SW 1271 (cell line): Measurements from ENCODE around the gene RBM3.

Source experiments
- DNase-seq, 2 experiments: peaks; one replicate each; lab custom pipeline; 2025; lab: John Stamatoyannopoulos, UW

The RBM3 gene

DNA sequence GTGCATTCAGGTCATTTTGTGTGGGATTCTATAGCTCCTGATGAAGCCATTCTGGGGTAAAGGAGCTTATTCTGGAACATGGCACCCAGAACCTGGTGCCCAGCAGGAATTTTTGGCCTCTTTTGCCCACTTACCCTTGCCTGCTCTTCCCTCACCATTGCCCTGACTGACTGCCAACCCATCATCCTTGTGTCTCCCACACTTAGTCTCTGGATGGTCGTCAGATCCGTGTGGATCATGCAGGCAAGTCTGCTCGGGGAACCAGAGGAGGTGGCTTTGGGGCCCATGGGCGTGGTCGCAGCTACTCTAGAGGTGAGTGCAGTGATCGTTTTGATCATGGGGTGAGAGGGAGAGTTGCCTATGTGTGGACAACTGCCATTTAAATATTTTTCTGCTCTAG lies 1.8 kb downstream of the RBM3 start:
- DNase-seq, result no peak

DNA sequence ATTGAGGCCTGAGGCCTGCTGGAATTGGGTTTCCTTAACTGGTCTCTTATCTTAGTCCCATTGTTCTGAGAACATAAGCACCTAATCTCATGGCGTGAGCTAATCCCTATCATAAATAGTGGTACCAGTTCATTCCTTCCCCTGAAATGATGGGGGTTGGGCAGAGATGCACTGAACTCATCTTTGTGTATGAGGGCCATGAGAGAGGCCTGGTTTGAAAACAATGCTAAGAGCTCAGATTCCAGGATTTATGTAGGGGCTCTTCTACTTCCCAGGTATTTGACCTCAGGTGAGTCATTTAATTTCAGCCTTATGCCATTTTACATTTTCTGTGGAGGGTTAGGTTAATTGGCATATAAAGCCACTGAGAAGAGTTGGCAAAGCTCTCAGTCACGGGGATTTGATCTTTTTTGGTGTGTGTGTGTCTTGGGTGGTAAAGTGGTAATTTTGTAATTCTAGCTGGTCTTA lies 4.4 kb downstream of the RBM3 start:
- DNase-seq, result no peak

DNA sequence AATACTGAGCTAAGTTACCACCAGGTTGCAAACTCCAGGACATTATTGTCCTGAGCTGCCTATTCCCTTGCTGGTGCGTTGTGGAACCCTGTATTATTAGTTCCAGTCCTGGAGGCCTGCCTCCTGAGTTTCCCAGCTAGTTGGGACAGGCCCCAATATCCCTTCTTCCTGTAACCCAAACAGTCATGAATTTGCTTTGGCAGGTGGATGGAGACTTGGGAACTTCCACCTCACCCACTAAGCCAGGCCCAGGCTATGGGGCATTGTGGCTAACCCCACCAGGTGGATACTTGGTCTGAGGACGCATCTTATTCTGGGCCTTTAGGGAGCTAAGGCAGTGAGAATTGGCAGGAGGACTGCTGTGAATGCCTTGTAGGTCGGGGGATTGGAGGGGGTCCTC lies 5.0 kb downstream of the RBM3 start:
- no peak for DNase-seq

DNA sequence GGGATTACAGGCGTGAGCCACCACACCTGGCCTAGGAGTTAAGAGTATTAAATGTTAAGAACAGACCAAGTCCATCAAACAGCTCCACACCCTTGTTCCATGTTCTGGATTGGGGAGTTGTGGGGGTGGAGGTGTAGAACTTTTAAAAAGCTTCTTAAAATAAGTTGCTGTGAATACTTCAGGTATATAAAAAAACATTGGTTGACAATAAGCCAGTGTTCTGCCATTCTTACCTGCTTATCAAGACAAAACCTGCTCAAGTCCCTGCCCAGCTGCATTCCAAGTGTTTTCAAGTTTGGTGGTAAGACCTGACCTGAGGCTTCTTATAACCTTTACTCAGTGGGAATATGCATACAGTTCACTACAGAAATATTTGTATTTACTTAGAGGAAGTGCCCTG lies 6.4 kb downstream of the RBM3 start:
- no peak for DNase-seq

DNA sequence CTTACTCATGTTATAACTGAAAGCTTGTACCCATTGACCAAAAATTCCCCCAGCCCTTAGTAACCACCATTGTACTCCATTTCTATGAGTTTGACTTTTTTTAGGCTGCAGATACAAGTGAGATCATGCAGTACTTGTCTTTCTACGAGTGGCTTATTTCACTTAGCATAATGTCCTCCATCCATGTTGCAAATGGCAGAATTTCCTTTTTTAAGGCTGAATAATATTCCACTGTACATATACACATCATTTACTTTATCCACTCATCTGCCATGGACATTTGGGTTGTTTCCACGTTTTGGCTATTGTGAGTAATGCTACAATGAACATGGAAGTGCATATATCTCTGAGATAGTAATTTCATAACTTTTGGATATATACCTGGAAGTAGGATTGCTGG lies 10.4 kb downstream of the RBM3 start:
- no peak for DNase-seq

DNA sequence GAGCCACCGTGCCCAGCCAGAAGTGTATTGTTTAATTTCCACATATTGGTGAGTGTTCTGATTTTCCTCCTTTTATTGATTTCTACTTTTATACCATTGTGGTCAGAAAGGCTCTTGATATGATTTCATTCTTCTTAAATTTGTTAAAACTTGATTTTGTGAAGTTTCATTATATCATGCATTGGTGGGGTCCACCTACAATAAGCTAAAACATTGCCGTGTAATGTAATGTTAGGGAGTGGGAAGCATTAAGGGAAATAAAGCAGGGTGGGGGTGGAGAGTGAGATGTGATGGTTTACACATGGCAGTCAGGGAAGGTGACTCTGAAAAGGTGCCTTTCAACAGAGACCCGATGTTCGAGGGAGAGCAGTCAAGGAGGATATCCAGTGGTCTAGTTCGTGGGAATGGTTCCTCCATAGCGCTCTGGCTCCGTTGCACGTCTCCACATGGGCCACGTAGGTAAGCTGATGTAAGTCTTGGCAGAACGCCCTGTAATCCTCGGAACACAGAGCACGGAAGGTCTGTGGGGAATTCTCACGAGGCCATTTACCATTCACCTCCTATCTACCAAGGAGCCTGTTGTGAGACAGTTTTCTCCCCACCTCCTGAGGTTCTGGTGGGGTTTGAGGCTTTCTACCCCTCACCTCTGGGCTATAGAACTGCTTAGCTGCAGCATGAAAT lies 15.3 kb downstream of the RBM3 start:
- DNase-seq, result no peak

DNA sequence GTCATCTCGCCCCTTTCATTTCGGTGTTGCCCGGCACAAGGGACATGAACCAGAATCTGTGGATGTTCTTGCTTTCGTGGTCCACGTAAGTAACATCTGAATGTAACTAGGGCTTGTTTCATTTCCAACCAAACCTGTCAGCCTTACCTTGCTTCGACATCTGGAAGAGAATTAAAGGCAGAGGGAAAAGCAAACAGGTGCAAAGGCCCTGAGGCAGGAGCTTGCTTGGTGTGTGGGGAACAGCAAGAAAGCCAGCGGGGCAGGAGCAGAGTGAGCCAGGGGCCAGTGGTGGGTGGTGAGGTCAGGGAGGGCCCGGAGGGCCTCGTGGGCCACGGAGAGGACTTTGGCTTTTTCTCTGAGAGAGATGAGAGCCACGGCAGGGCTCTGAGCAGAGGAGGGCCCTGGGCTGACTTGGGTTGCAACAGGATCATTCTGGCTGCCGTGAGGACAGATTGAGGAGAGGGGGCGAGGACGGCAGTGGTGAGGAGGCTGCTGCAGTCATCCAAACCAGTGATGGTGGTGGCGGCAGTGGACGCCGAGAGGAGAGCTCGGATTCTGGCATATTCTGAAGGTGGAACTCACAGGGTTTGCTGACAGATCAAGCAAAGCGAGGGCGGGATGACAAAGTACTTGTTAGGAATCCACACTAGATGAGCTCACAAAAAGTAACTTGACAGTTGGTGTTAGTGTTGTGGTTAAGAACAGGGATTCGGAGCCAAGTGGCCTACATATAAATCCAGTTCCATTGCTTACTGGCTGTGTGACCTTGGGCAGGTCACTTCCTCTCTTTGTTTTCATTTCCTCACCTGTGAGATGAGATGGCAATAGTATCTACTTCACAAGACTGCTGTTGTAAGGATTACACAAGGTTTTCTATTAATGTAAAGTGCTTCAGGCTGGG lies 16.2 kb downstream of the RBM3 start:
- DNase-seq, result no peak

DNA sequence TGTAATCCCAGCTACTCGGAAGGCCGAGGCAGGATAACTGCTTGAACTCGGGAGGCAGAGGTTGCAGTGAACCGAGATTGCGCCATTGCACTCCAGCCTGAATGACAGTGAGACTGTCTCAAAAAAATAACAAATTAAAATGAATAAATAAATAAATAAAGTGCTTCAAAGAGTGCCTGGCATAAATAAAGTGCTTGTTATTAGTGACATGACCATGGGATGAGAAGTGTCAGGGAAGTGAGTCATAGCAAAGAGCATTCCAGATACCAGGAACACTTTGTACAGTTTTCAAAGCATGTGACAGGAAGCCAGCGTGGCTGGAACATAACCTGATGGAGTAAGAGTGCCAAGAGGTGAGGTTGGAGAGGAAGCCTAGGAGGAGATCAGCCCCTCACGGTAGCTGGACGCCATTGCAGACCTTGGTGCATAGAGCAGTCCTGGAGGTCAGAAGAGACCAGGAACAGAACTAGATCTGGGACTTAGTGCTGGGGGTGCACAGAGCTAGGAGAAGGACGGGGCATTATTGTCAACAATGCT lies 17.0 kb downstream of the RBM3 start:
- DNase-seq, result peak; percentile 30 to 68

DNA sequence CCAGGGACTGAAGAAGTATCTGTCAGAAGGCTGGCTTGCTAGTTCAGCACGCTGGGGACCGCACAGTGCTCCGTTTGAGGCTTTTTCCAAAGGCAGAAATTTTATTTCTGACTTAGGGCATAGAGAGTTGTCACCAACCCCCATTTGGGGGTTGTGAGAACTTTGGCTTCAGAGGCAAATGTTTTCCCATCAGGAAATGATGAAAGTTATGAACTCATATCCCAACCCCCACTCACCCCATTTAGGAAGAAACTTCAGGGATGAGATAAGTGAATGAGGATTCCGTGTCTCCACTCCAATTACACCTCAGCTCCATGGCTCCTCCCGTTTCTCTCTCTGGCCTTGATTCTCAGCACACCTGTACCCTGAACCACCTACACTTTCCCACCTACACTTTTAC lies 18.7 kb downstream of the RBM3 start:
- no peak for DNase-seq

DNA sequence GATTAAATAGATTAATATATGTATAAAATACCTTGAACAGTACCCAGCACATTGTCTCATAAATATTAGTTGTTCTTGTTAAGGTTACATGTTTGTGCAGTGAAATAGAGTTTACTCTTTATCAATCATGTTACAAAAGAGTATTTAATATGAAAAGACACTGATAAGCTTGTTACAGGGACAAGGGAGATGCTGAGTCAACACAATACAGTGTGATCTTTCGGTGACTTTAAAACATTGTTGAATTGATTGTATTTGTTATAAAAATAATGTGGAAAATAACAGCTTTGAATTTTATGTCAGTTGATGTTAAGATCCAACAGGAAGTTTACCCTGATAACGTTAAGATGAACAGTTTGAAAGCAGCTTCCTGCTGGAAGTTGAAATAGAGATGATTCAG lies 21.6 kb downstream of the RBM3 start:
- DNase-seq, result no peak

DNA sequence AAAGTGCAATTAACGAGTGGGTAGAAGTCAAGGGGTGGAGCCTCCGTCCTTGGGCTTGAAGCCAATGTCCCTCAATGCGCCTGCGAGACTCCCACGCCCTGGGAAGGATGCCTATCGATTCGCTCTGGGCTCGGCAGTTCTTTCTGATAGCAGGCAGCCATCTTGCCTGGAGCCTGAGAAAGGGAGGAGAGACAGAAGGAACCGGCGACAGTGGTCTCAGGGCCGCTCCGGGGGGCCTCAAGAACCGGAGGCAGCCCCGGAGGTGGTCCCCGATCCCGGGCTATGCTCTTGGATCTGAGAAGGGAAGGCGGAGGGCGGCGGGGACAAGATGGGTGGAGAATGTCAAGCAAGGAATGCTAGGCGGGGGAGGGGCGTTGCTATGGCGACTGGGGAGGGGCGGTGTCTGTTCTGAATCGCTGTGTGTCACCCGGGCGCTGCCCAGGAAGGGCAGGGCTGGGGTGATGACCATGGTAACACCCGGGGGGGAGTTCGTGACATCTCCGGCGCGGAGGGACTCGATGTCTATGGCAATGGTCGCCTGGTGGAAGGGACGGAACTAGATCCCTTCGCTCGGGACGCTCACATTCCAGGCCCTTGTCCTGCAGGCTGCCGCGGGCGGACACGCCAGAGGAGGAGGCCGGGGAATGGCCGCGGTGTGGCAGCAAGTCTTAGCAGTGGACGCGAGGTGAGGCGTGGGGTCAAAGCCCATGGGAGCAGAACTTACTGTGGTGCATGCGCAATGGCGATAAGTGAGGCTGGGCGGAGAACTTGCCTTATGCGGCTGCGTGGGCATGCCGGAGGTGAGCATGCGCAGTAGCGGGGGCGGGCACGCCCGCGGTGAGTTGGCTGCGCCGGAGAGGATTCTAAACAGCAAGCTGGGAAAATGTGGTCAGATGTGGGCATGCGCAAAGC lies 23.3 kb downstream of the RBM3 start, which contains the start of gene WDR13:
WDR13 (plus strand) TSS at position 140 of the 912 bp plus-strand sequence; CDS start at position 645, 505 bp downstream.
- peak; percentile 36 to 77 for DNase-seq

DNA sequence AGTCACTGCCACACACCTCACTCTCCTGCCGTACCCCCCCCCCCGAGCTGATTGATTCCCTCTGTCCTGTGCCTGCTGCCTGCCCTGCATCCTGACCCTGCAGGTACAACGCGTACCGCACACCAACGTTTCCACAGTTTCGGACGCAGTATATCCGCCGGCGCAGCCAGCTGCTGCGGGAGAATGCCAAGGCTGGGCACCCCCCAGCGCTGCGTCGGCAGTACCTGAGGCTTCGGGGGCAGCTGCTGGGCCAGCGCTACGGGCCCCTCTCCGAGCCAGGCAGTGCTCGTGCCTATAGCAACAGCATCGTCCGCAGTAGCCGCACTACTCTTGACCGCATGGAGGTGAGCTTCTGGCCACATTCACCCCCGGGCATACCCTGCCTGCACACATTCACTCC lies 24.3 kb downstream of the RBM3 start:
- no peak for DNase-seq

DNA sequence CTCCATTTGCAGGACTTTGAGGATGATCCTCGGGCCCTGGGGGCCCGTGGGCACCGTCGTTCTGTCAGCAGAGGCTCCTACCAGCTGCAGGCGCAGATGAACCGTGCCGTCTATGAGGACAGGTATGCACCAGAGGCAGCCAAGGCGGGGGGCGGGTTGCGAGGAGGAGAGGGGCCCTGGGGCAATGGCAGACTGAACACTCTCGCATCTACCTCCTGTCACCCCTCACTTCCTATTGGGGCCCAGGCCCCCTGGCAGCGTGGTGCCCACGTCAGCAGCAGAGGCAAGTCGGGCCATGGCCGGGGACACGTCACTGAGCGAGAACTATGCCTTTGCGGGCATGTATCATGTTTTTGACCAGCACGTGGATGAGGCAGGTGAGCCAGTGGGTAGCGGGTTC lies 25.1 kb downstream of the RBM3 start:
- no peak for DNase-seq

DNA sequence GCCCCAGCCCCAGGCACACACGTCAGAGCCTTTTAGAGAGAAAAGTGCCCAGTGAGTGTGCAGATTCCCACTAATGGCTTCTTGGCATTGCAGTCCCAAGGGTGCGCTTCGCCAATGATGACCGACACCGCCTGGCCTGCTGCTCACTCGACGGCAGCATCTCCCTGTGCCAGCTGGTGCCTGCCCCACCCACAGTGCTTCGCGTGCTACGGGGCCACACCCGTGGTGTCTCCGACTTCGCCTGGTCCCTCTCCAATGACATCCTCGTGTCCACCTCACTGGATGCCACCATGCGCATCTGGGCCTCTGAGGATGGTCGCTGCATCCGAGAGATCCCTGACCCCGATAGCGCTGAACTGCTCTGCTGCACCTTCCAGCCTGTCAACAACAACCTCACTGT lies 25.9 kb downstream of the RBM3 start:
- DNase-seq, result no peak

DNA sequence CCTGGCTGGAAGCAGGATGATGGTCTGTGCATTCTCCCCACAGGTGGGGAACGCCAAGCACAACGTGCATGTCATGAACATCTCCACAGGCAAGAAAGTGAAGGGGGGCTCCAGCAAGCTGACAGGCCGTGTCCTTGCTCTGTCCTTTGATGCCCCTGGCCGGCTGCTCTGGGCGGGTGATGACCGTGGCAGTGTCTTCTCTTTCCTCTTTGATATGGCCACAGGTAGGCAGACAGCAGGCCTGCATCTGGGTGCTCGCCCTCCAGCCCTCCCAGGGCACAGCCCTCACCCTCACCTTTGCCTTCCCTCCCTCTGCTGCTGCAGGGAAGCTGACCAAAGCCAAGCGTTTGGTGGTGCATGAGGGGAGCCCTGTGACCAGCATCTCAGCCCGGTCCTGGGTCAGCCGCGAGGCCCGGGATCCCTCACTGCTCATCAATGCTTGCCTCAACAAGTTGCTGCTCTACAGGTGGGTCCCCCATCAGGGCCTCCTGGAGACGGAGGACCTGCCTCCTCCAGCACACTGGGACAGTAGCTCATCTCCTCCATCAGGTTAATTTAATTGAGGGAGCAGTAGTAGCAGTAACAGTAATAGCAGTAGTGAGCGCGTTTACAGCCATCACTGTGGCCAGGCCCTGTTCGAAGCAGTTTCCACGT lies 27.6 kb downstream of the RBM3 start:
- no peak for DNase-seq

DNA sequence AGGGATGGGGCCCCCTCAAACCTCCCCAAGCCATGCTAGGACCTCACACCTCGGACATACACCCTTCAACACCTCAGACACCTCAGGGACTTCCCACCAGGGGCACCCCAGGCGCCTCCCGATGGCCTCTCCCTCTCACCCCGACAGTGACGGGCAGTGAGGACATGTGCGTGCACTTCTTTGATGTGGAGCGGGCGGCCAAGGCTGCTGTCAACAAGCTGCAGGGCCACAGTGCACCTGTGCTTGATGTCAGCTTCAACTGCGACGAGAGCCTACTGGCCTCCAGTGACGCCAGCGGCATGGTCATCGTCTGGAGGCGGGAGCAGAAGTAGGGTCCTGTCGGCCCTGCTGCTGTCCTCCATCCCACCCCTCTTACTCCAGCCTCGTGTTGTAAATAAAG lies 30.4 kb downstream of the RBM3 start:
- DNase-seq, result no peak

DNA sequence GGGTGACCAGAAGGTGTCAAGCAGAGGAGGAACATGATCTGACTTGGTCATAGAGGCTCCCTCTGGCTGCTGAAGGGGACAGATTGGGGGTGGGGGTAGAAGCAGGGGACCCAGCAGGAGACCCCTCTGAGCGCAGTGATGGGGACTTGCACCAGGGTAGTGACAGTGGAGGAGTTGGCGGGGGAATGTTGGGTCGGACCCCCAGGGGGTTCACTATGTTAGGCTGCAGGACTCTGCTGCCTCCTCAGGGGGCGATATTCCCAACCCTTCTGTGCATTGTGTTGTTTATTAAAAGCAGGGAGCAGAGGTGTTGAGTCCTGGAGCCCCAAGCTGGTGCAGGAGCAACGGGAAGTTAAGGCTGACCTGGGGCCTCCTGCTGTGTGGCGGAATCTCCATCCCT lies 31.8 kb downstream of the RBM3 start:
- DNase-seq, result no peak

DNA sequence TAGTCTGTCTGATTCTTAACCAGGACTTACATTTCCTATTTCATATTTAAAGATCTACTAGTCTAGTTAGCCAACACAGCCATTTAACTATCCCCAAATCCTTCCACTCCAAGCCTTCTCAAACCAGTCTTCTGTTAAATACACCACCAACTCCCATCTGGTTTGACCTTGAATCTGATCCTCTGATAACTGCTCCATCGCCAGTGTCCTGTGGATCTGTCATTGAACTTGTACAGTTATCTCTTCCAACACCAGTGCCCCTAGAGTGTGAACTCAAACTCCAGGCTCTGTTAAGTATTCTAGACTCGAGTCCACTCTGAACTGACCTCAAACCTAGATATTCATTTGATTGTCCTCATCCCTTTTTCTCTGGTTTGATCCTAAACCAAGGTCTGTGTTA lies 37.4 kb downstream of the RBM3 start:
- DNase-seq, result no peak

DNA sequence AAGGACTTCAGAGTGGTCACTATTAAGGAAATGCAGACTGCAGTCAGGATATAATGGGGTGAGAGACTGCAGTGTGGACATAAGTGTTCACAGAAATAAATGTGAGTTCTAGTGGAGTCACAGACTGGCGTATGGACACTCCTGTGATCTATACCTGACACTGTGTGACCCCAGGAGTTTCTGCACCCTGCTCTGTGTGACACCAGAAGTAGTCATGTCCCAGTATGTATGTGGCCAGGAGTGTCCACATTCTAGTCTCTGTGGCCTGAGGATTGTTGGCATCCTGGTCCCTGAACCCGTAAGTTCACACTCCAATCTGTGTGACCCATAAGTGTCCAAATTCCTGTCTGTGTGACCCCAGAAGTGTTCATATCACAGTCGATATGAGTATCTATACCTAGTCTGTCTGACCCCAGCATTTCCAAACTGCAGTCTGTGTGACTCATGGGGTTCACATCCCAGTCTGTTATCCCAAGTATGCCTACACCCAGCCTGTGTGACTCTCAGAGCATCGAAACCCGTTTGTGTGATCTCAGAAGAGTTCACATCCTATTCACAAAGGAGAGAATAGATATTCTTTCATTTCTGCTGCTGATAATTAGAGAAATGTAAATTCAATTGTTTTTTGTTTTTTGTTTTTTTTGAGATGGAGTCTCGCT lies 39.3 kb downstream of the RBM3 start:
- DNase-seq, result no peak

DNA sequence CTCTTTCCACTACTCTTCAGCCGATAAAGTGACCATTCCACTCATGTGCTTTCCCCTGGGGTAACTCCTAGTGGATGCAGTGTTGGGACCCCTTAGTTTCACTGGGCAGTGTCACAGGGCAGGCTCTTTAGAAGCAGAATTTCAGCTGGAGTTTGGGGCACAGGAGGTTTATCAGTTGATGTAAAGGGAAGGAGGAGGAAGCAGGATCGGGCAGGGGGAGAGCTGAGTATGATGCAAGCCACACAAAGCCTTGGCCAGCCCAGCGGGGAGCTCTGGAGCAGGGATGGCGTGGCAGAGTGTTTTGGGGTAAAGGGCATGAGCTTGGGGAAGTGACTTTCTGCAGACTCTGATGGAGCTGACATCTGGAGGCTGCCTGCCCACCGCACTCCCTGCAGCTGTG lies 42.3 kb downstream of the RBM3 start:
- DNase-seq, result no peak
